Transverse colon (tissue), 4 donors: ENCODE data around the gene DIS3L2. TPM values are rescaled to one million over a fixed set of nuclear protein-coding genes. Genes with fewer than 3 reads are reported as not detected.
"Not testable (repeated sequence)": the region's sequence is repeated elsewhere in the genome, so short reads cannot be mapped to it uniquely, and the experiment has no call there.

Experiments
- DNase-seq: peaks from one replicate; pipeline ENCODE4 v3.0.0-alpha.2; 2019
- H3K27ac ChIP-seq, 4 donors: fragments of 200-600 bp; sonication (generic); 2 replicates each; pipeline ENCODE4 v1.5.1; 2016 to 2018; ENCODE audit warnings: inconsistent platforms in 4 of 4
- H3K27me3 ChIP-seq: fragments of 200-600 bp; sonication (generic); 2 replicates; pipeline ENCODE4 v1.5.1; 2017; ENCODE audit warnings: inconsistent platforms
- H3K36me3 ChIP-seq, 4 donors: fragments of 200-600 bp; sonication (generic); 2 replicates each; pipeline ENCODE4 v1.5.1; 2017 to 2019; ENCODE audit warnings: inconsistent platforms in 4 of 4
- H3K4me1 ChIP-seq, 4 donors: fragments of 200-600 bp; sonication (generic); 2 replicates each; pipeline ENCODE4 v1.5.1; 2017 to 2020; ENCODE audit warnings: inconsistent platforms in 4 of 4
- H3K4me3 ChIP-seq, 4 donors: fragments of 200-600 bp; sonication (generic); 1 replicate in 1 of 4; 2 replicates in 3 of 4; pipeline versions ENCODE4 v1.5.1 to v1.6.1; 2017 to 2019; ENCODE audit warnings: inconsistent platforms in 4 of 4
- H3K9me3 ChIP-seq, 2 donors: fragments of 200-600 bp; sonication (generic); 2 replicates each; pipeline ENCODE4 v1.5.1; 2017 to 2019; ENCODE audit warnings: inconsistent platforms in 2 of 2
- CTCF ChIP-seq, 5 experiments: fragments of 200-600 bp in 3 of 5; fragments of 450-650 bp in 2 of 5; sonication (generic) in 3 of 5; IDR thresholded peaks; 1 replicate in 2 of 5; 2 replicates in 3 of 5; pipeline ENCODE4 v1.5.1; 2016 to 2017; ENCODE audit warnings: antibody characterized with exemption in 5 of 5, inconsistent platforms in 3 of 5, mild to moderate bottlenecking in 2 of 5, moderate library complexity in 1 of 5
- EP300 ChIP-seq: sonication (generic); formaldehyde crosslinking; IDR thresholded peaks from one replicate; pipeline ENCODE4 v1.6.1; 2017; ENCODE audit warnings: antibody characterized with exemption, low read depth
- POLR2A ChIP-seq: fragments of 450-650 bp; IDR thresholded peaks from one replicate; pipeline ENCODE4 v1.6.1; 2016; ENCODE audit warnings: antibody characterized with exemption, mild to moderate bottlenecking, moderate library complexity
- POLR2AphosphoS5 ChIP-seq, 3 donors: sonication (generic); formaldehyde crosslinking; IDR thresholded peaks; one replicate each; pipeline ENCODE4 v1.6.1; 2016; ENCODE audit warnings: antibody characterized with exemption in 3 of 3
- WGBS, 2 donors: methylation state at CpG; one replicate each; pipeline ENCODE4 v1.1.5; 2018; ENCODE audit warnings: low coverage in 1 of 2; 5-methylcytosine and 5-hydroxymethylcytosine counted together
- in situ Hi-C, 4 donors: fragments of 200-750 bp; cut with MboI; loops; one replicate each; pipeline versions ENCODE4 v1.15.0 to v1.15.1; 2017; ENCODE audit warnings: low sequenced_read_pairs in 3 of 4, low pct_ligation_motif_present in 1 of 4, low pct_unique_long_range_greater_than_20kb in 1 of 4
- intact Hi-C: fragments of 100-400 bp; cut with DNase I; formaldehyde crosslinking; loops from one replicate; pipeline ENCODE4 v1.15.1; 2023; ENCODE audit warnings: low total_unique reads
- total RNA-seq, 4 donors: library from RNA; depleted of rRNA; stranded (reverse); fragments of >200 nt; gene quantifications; one replicate each; pipeline ENCODE4 v1.1.0, GENCODE V29; 2016

DIS3L2 gene
- total RNA-seq, 4 donors from 2014 or later: 24.7 to 99.9 (median 51.2) TPM

- DNase-seq: no peak
- Histone ChIP-seq H3K27me3 (no peaks in the 10 kb centered on the region), H3K9me3 (no peaks in the 10 kb centered on the region), H3K27ac (no peak overlapping the region), H3K4me1 (no peaks in the 10 kb centered on the region), H3K36me3 (no peaks in the 10 kb centered on the region), H3K4me3 (no peak overlapping the region)
- in situ Hi-C loops: no loop called here
- 89 to 93% methylated on average over 2 of the region's 2 CpGs for WGBS, 2 donors
- TF ChIP-seq CTCF (IDR thresholded peaks at IDR 0.05) (no peak), EP300 (no peak), POLR2A (no peak), POLR2AphosphoS5 (IDR thresholded peaks at IDR 0.05) (no peak)
- intact Hi-C loops: no loop called here
Measured at GRCh38 chr2:232103140-232103737, 141.7 kb downstream of the DIS3L2 start.

- no peaks in the 10 kb centered on the region for H3K27me3 ChIP-seq
- H3K4me1 ChIP-seq: no peaks in the 10 kb centered on the region
- no peak overlapping the region for H3K27ac ChIP-seq
- no peak overlapping the region for H3K4me3 ChIP-seq
- no peak for DNase-seq
- TF ChIP-seq POLR2AphosphoS5 (IDR thresholded peaks at IDR 0.05) (no peak), CTCF (IDR thresholded peaks at IDR 0.05) (no peak), EP300 (no peak)
- no peaks in the 10 kb centered on the region for H3K36me3 ChIP-seq
- 80 to 95% methylated on average over 2 of the region's 2 CpGs for WGBS, 2 donors
- no peaks in the 10 kb centered on the region for H3K9me3 ChIP-seq
- intact Hi-C loops: no loop called here
- in situ Hi-C loops: no loop called here
Measured at GRCh38 chr2:232104076-232104646, 142.6 kb downstream of the DIS3L2 start.

- H3K4me1 ChIP-seq: no peaks in the 10 kb centered on the region
- no peaks in the 10 kb centered on the region for H3K36me3 ChIP-seq
- H3K27ac ChIP-seq: no peak overlapping the region
- H3K27me3 ChIP-seq: no peaks in the 10 kb centered on the region
- no peak for DNase-seq
- intact Hi-C loops: loop anchor here (5.0 kb wide), 1 partner anchor 1224 kb away; no protein-coding TSS in a partner anchor
- TF ChIP-seq EP300: no peak
- TF ChIP-seq POLR2A: no peak
- no peak for TF ChIP-seq POLR2AphosphoS5 (IDR thresholded peaks at IDR 0.05)
- no peak for TF ChIP-seq CTCF (IDR thresholded peaks at IDR 0.05)
- H3K9me3 ChIP-seq: no peaks in the 10 kb centered on the region
- H3K4me3 ChIP-seq: no peak overlapping the region
- in situ Hi-C loops: no loop called here
- 89 to 100% methylated on average over 1 of the region's 1 CpG for WGBS, 2 donors
Measured at GRCh38 chr2:232111551-232111950, 150.0 kb downstream of the DIS3L2 start.

- Histone ChIP-seq H3K9me3 (no peaks in the 10 kb centered on the region), H3K36me3 (no peaks in the 10 kb centered on the region), H3K27me3 (no peaks in the 10 kb centered on the region), H3K27ac (no peak overlapping the region), H3K4me3 (no peak overlapping the region), H3K4me1 (no peaks in the 10 kb centered on the region)
- TF ChIP-seq EP300 (no peak), POLR2AphosphoS5 (IDR thresholded peaks at IDR 0.05) (no peak), CTCF (IDR thresholded peaks at IDR 0.05) (no peak), POLR2A (no peak)
- intact Hi-C loops: loop anchor here (5.0 kb wide), 1 partner anchor 1227 kb away; no protein-coding TSS in a partner anchor
- 82 to 100% methylated on average over 1 of the region's 1 CpG for WGBS, 2 donors
- in situ Hi-C loops: no loop called here
- no peak for DNase-seq
Measured at GRCh38 chr2:232113821-232114220, 152.3 kb downstream of the DIS3L2 start.

- DNase-seq, H3K27me3 ChIP-seq, H3K9me3 ChIP-seq, H3K27ac ChIP-seq, H3K4me3 ChIP-seq, in situ Hi-C loops, H3K36me3 ChIP-seq, H3K4me1 ChIP-seq: not testable (repeated sequence)
- 89 to 97% methylated on average over 3 to 6 of the region's 6 CpGs for WGBS, 2 donors
- intact Hi-C loops: loop anchor here (5.0 kb wide), 1 partner anchor 1976 kb away; no protein-coding TSS in a partner anchor
Measured at GRCh38 chr2:232115728-232116361, 154.3 kb downstream of the DIS3L2 start.
